ENCODE measurements around the gene PSMD11. TPM values are rescaled to one million over a fixed set of nuclear protein-coding genes. Genes with fewer than 3 reads are reported as not detected.

PSMD11 gene
- total and polyA plus RNA-seq, 7 experiments from 2014 or later: 60.1 to 112 (median 70.4) TPM

GRCh38 chr17:32488604-32489180 is 44.4 kb downstream of the PSMD11 start:
- Mint-ChIP-seq H3K4me3 (peak overlapping the region; percentile 82 to 98 (median 94)), H3K36me3 (peaks cover 0 to 16% (median 12%) of the 10 kb centered on the region in 5 donors), H3K27ac (peak overlapping the region in 7 of 9 donors; percentile 80 to 99 (median 87)), H3K4me1 (peaks cover 36 to 73% (median 68%) of the 10 kb centered on the region in 7 donors), H3K9me3 (no peaks in the 10 kb centered on the region), H3K27me3 (no peaks in the 10 kb centered on the region)
- intact Hi-C loops (cut with micrococcal nuclease): loop anchor here in 1 of 2 donors (5.0 to 10.0 kb wide), 2 partner anchors 66 to 389 kb away; partner anchors contain the start of gene MYO1D
- Histone ChIP-seq H3K4me1 (ENCODE audit: control insufficient read depth in 2 of 2, insufficient read depth in 2 of 2, low read length in 2 of 2) (peaks cover 34 to 59% of the 10 kb centered on the region in 2 donors), H3K27me3 (ENCODE audit: control insufficient read depth in 2 of 2, insufficient read depth in 2 of 2, low read length in 2 of 2) (no peaks in the 10 kb centered on the region), H3K36me3 (ENCODE audit: control insufficient read depth in 2 of 3, insufficient read depth in 3 of 3, low read length in 3 of 3) (peaks cover 0 to 14% (median 12%) of the 10 kb centered on the region in 3 experiments), H3K4me3 (ENCODE audit: low read length) (peak overlapping the region; percentile 86), H3K27ac (ENCODE audit: low read depth, low read length) (no peak overlapping the region), H3K9me3 (ENCODE audit: control insufficient read depth in 2 of 3, low read length in 3 of 3) (no peaks in the 10 kb centered on the region)
- DNase-seq (no peak), ATAC-seq (no peak)
- CTCF ChIA-PET: interaction anchor here (0.6 to 7.0 kb wide), 10 partner anchors 15 to 407 kb away, joined by 3 to 76 read pairs (median 4); no protein-coding TSS in a partner anchor
- POLR2A ChIA-PET: interaction anchor here (0.6 to 12.2 kb wide), 5 partner anchors 12 to 46 kb away, joined by 3 to 382 read pairs (median 9); partner anchors contain the start of gene PSMD11

DNA sequence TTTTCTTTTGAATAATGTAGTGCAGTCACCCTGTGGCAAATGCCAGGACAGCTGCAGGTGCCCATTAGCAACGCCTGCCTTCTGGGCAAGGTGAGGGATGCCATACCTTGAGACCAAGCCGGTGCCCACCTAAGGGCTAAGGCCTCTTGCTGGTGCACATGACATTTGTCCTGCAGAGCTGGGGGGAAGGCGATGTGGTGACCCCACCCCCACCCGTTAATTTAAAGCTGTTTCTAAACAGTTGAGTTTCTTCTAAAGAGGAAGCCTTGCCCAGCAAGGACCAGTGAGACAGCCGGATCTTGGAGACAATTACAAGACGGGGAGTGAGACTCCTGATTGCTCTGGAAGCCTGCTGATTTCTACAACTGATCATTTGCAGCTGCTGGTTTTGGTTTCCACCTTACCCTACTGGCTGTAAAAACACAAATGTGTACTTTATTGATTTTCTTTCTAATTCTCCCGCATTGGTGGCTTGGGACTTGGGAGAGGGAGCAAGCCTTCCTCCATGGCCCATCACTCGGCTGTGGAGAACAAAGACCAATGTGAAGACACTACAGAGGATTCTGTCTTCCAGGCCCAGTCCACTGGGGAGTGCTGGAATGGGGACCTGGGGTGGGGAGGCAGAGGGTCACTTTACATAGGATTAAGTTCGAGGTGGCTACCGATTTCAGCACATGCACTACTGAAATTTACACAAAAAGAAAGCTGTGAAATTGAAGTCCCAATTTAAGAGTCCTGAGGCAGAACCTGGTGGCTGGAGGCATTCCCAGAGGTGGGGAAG is 45.2 kb downstream of the PSMD11 start:
- Histone ChIP-seq H3K36me3 (ENCODE audit: control insufficient read depth in 2 of 3, insufficient read depth in 3 of 3, low read length in 3 of 3) (peaks cover 0 to 14% (median 12%) of the 10 kb centered on the region in 3 experiments), H3K27me3 (ENCODE audit: control insufficient read depth in 2 of 2, insufficient read depth in 2 of 2, low read length in 2 of 2) (no peaks in the 10 kb centered on the region), H3K9me3 (ENCODE audit: control insufficient read depth in 2 of 3, low read length in 3 of 3) (no peaks in the 10 kb centered on the region), H3K4me3 (ENCODE audit: low read length) (peak overlapping the region; percentile 86), H3K27ac (ENCODE audit: low read depth, low read length) (peak overlapping the region; percentile 24), H3K4me1 (ENCODE audit: control insufficient read depth in 2 of 2, insufficient read depth in 2 of 2, low read length in 2 of 2) (peaks cover 34 to 68% of the 10 kb centered on the region in 2 donors)
- Mint-ChIP-seq H3K4me1 (peaks cover 36 to 76% (median 73%) of the 10 kb centered on the region in 7 donors), H3K36me3 (peaks cover 0 to 16% (median 12%) of the 10 kb centered on the region in 5 donors), H3K9me3 (no peaks in the 10 kb centered on the region), H3K4me3 (peak overlapping the region; percentile 82 to 98 (median 94)), H3K27ac (peak overlapping the region in 6 of 9 donors; percentile 62 to 99 (median 92)), H3K27me3 (no peaks in the 10 kb centered on the region)
- DNase-seq (no peak), ATAC-seq (no peak)
- POLR2A ChIA-PET: interaction anchor here (1.2 to 12.2 kb wide), 5 partner anchors 11 to 69 kb away, joined by 3 to 382 read pairs (median 9); partner anchors contain the start of gene PSMD11
- intact Hi-C loops (cut with micrococcal nuclease): loop anchor here in 1 of 2 donors (5.0 to 10.0 kb wide), 2 partner anchors 65 to 388 kb away; partner anchors contain the start of gene MYO1D
- CTCF ChIA-PET: interaction anchor here (0.6 to 2.5 kb wide), 7 partner anchors 15 to 408 kb away, joined by 3 to 16 read pairs (median 4); no protein-coding TSS in a partner anchor

DNA sequence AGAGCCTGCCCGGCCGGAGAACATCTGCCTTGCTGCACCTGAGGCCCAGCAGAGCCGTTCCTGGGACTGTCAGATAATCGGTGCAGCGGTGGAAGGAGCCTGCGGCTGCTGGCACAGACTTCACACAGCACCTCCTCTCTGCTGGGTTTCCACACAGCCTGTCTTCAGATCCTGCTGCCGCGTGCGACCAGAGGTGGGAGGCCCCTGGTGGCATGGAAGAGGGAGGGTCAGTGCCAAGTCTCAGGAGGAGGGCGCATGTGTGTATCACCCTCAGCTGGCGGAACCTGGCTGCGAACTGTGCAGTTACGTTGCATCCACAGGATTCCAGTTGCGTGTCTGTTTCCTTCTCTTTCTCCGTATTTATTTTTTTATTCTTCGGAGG is 45.8 kb downstream of the PSMD11 start:
- peaks cover 0 to 14% (median 12%) of the 10 kb centered on the region in 3 experiments for H3K36me3 ChIP-seq (ENCODE audit: control insufficient read depth in 2 of 3, insufficient read depth in 3 of 3, low read length in 3 of 3)
- peak overlapping the region in 8 of 9 donors; percentile 58 to 99 (median 85) for H3K27ac Mint-ChIP-seq
- ChIA-PET POLR2A (interaction anchor here (0.5 to 12.2 kb wide), 5 partner anchors 11 to 69 kb away, joined by 3 to 382 read pairs (median 4); no protein-coding TSS in a partner anchor), CTCF (interaction anchor here (2.1 kb wide), 1 partner anchor 27 kb away, joined by 16 read pairs; no protein-coding TSS in a partner anchor)
- ATAC-seq (no peak), DNase-seq (peak in 1 of 9 donors; percentile 24)
- no peaks in the 10 kb centered on the region for H3K27me3 Mint-ChIP-seq
- intact Hi-C loops (cut with micrococcal nuclease): no loop called here
- H3K36me3 Mint-ChIP-seq: peaks cover 0 to 16% (median 12%) of the 10 kb centered on the region in 5 donors
- H3K27ac ChIP-seq (ENCODE audit: low read depth, low read length): peak overlapping the region; percentile 38
- H3K4me1 Mint-ChIP-seq: peaks cover 36 to 82% (median 74%) of the 10 kb centered on the region in 7 donors
- H3K4me1 ChIP-seq (ENCODE audit: control insufficient read depth in 2 of 2, insufficient read depth in 2 of 2, low read length in 2 of 2): peaks cover 34 to 73% of the 10 kb centered on the region in 2 donors
- no peaks in the 10 kb centered on the region for H3K9me3 ChIP-seq (ENCODE audit: control insufficient read depth in 2 of 3, low read length in 3 of 3)
- H3K9me3 Mint-ChIP-seq: no peaks in the 10 kb centered on the region
- H3K27me3 ChIP-seq (ENCODE audit: control insufficient read depth in 2 of 2, insufficient read depth in 2 of 2, low read length in 2 of 2): no peaks in the 10 kb centered on the region
- peak overlapping the region; percentile 86 for H3K4me3 ChIP-seq (ENCODE audit: low read length)
- peak overlapping the region; percentile 50 to 98 (median 94) for H3K4me3 Mint-ChIP-seq

DNA sequence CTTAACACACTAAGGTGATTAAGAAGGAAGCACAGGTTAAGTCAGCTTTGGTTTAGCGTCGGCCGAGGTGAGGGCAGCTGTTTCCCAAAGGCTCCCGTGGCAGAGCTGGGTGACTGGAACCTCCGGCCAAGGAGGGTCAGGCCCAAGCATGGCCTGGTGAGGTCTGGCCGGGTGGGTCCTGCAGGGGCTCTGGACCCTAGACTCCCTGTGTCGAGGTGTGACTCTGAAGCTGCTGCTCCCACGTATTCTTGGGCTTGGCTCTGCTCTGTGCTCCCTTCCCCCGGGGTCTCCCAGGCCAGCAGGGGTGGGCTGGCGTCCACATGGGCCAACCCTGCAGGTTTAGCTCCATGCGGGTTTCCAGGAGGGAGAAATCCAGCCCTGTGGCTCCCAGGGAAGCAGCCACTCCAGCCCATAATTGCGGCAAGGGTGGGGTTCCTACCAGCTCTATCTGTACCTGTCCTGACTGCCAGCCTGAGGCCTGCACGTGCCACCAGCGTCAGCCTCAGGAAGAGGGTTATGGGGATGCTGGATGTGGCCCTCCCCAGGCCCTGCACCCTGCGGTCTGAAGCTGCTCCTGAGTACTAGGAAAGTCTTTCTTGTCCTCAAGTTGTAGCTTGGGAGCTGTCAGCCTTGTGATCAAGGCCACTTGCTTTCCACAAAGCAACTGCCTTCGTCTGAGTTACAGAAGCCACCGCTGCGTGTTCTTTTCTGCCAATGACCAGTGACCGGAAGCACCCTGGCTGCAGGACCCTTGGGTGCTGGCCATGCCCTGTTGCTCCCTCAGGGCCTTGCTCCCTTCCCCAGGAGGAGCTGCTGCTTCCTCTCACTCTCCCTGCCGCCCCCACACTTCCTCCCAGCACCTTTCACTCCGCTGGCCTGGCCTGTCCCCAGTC is 47.3 kb downstream of the PSMD11 start:
- peak overlapping the region; percentile 71 to 98 (median 86) for H3K4me3 Mint-ChIP-seq
- Histone ChIP-seq H3K4me1 (ENCODE audit: control insufficient read depth in 2 of 2, insufficient read depth in 2 of 2, low read length in 2 of 2) (peaks cover 34 to 82% of the 10 kb centered on the region in 2 donors), H3K27me3 (ENCODE audit: control insufficient read depth in 2 of 2, insufficient read depth in 2 of 2, low read length in 2 of 2) (no peaks in the 10 kb centered on the region), H3K36me3 (ENCODE audit: control insufficient read depth in 2 of 3, insufficient read depth in 3 of 3, low read length in 3 of 3) (peaks cover 0 to 14% (median 12%) of the 10 kb centered on the region in 3 experiments), H3K27ac (ENCODE audit: low read depth, low read length) (peak overlapping the region; percentile 59), H3K4me3 (ENCODE audit: low read length) (peak overlapping the region; percentile 6), H3K9me3 (ENCODE audit: control insufficient read depth in 2 of 3, low read length in 3 of 3) (no peaks in the 10 kb centered on the region)
- intact Hi-C loops (cut with micrococcal nuclease): loop anchor here in 1 of 2 donors (1.0 kb wide), 1 partner anchor 12 kb away; no protein-coding TSS in a partner anchor
- no peaks in the 10 kb centered on the region for H3K9me3 Mint-ChIP-seq
- DNase-seq (peak in 3 of 9 donors; percentile 27 to 47 (median 28)), ATAC-seq (no peak)
- peaks cover 37 to 86% (median 70%) of the 10 kb centered on the region in 7 donors for H3K4me1 Mint-ChIP-seq
- CTCF ChIA-PET: interaction anchor here (0.5 to 2.1 kb wide), 8 partner anchors 8 to 1181 kb away, joined by 3 to 16 read pairs (median 4); no protein-coding TSS in a partner anchor
- peak overlapping the region; percentile 72 to 99 (median 92) for H3K27ac Mint-ChIP-seq
- H3K27me3 Mint-ChIP-seq: no peaks in the 10 kb centered on the region
- H3K36me3 Mint-ChIP-seq: peaks cover 0 to 16% (median 12%) of the 10 kb centered on the region in 5 donors
- POLR2A ChIA-PET: interaction anchor here (1.3 to 12.2 kb wide), 4 partner anchors 9 to 67 kb away, joined by 4 to 382 read pairs (median 98); no protein-coding TSS in a partner anchor

DNA sequence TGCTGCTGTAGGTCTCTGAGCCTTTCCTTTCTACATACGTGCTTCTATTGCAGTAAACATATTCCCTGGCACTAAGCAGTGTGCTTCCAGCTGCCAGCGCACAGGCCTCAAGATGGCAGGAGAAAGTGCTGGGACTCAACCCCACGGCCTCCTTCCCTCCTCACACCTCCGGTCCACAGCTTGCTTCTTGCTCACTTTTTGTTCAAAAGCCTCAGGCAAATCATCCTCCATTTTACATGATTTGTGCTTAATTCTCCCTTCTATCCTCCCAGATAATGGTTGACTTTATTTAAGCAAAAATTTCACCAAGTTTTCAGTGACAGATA is 47.9 kb downstream of the PSMD11 start:
- peak overlapping the region; percentile 64 to 98 (median 74) for H3K4me3 Mint-ChIP-seq

More for the DNA sequence above, 47.9 kb downstream of the PSMD11 start:
- Mint-ChIP-seq H3K36me3 (peaks cover 0 to 16% (median 12%) of the 10 kb centered on the region in 5 donors), H3K27me3 (no peaks in the 10 kb centered on the region), H3K9me3 (no peaks in the 10 kb centered on the region), H3K4me1 (peaks cover 41 to 90% (median 73%) of the 10 kb centered on the region in 7 donors), H3K27ac (peak overlapping the region; percentile 72 to 99 (median 92))
- intact Hi-C loops (cut with micrococcal nuclease): loop anchor here in 1 of 2 donors (1.0 kb wide), 1 partner anchor 11 kb away; no protein-coding TSS in a partner anchor
- POLR2A ChIA-PET: interaction anchor here (1.3 to 12.2 kb wide), 3 partner anchors 9 to 25 kb away, joined by 6 to 382 read pairs (median 191); no protein-coding TSS in a partner anchor
- peak overlapping the region; percentile 59 for H3K27ac ChIP-seq (ENCODE audit: low read depth, low read length)
- peaks cover 0 to 14% (median 12%) of the 10 kb centered on the region in 3 experiments for H3K36me3 ChIP-seq (ENCODE audit: control insufficient read depth in 2 of 3, insufficient read depth in 3 of 3, low read length in 3 of 3)
- ATAC-seq (no peak), DNase-seq (no peak)
- H3K4me3 ChIP-seq (ENCODE audit: low read length): no peak overlapping the region
- no peaks in the 10 kb centered on the region for H3K9me3 ChIP-seq (ENCODE audit: control insufficient read depth in 2 of 3, low read length in 3 of 3)
- peaks cover 34 to 82% of the 10 kb centered on the region in 2 donors for H3K4me1 ChIP-seq (ENCODE audit: control insufficient read depth in 2 of 2, insufficient read depth in 2 of 2, low read length in 2 of 2)
- H3K27me3 ChIP-seq (ENCODE audit: control insufficient read depth in 2 of 2, insufficient read depth in 2 of 2, low read length in 2 of 2): no peaks in the 10 kb centered on the region
- CTCF ChIA-PET: interaction anchor here (1.4 to 2.1 kb wide), 6 partner anchors 8 to 32 kb away, joined by 3 to 16 read pairs (median 5); no protein-coding TSS in a partner anchor
